NCI-H345 treated with DMSO at 0.1 percent for 48 hours (cell line): ENCODE measurements around the gene NCKIPSD.

Source experiments
- DNase-seq: peaks from one replicate; lab custom pipeline; 2025; ENCODE audit not compliant: unreplicated experiment; lab: John Stamatoyannopoulos, UW

The NCKIPSD gene

DNA sequence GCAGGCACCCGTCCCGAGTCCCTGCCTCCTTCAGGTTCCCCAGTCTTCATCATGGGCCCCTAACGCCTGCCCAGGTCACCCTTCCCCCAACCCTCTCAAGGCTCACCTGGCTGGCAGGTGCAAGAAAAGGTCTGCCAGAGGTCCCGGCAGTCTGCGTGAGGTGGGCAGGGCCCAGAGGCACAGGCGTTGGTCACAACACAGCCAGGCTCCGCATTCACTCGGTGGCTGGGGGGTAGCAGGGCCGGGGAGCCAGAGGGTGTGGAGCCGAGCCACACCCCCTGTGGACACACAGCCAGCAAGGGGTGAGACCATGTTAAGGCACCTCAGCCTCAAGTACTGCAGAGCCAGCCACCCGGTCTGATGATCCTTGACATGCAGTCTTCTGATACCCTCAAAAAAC lies 33.9 kb downstream of the NCKIPSD start:
- no peak for DNase-seq

DNA sequence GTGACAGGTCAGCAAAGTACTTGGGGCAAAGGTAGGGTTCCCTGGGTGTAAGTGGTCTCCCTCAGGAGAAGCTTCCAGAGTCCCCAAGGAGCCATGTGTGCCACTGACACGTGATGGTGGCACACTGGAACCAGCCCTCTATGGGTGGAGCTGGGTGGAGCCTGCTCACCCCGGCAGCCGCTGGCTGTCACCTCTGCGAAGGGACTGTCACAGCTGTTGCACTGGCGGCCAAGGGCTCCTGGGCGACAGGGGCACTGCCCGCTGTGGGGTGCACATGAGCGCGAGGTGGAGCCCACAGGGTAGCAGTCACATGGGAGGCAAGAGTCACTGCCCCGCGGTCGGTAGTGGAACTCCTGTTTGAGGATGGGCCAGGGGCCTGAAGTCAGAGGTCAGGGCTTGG lies 35.0 kb downstream of the NCKIPSD start:
- no peak for DNase-seq

DNA sequence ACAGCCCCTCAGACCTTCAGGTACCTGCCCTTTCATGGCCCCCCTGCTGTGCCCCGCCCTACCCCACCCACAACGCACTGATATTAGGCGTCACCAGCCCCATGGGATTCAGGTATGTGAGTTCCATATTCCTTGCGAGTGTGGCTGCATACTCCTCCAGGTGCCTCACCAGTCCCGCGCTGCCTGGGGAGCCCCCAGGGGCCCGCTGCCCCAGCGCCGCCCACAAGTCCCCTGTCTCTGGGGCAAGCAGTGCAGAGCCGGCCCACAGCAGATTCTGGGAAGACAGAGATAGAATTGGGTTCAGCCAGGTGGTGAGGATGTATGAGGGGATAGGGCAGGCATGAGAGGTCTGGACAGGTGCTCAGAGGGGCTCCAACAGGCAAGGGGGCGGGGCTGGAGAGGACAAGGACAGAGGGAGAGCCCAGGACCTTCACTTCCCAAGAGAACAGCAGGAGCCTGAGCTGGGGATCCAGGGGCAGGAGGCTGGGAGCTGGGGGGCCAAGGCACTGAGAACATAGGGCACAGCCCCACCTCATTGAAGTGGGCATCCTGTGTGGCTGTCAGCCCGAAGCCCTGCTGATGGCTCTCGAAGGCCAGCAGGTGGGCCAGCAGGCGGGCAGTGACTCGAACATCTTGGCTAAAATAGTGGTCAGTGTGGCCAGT lies 37.4 kb downstream of the NCKIPSD start:
- DNase-seq, result no peak

DNA sequence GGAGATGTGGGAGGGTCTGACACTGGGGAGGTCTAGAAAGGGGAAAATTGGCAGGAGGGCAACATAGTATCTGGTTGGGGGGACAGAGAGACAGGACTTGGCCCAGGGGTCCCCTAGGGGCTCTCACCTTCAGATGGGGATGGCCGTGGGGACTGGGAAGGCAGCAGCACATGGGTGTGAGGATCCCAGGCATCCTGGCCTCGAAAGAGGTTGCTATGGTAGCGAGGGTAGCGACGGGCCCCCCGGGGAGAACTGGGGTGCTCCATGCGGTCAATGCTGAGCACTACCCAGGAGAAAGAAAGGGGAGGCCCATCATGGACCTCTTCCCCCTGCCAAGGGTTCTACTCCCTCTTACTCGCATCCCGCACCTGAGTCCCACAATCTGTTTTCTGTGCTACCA lies 38.0 kb downstream of the NCKIPSD start:
- DNase-seq, result no peak

- DNase-seq, result no peak
Measured at GRCh38 chr3:48644898-48645760, 40.6 kb downstream of the NCKIPSD start.

- DNase-seq, result no peak
Measured at GRCh38 chr3:48642605-48643004, 43.1 kb downstream of the NCKIPSD start.

GRCh38 chr3:48641396-48641795 lies 44.3 kb downstream of the NCKIPSD start:
- DNase-seq, result no peak

DNA sequence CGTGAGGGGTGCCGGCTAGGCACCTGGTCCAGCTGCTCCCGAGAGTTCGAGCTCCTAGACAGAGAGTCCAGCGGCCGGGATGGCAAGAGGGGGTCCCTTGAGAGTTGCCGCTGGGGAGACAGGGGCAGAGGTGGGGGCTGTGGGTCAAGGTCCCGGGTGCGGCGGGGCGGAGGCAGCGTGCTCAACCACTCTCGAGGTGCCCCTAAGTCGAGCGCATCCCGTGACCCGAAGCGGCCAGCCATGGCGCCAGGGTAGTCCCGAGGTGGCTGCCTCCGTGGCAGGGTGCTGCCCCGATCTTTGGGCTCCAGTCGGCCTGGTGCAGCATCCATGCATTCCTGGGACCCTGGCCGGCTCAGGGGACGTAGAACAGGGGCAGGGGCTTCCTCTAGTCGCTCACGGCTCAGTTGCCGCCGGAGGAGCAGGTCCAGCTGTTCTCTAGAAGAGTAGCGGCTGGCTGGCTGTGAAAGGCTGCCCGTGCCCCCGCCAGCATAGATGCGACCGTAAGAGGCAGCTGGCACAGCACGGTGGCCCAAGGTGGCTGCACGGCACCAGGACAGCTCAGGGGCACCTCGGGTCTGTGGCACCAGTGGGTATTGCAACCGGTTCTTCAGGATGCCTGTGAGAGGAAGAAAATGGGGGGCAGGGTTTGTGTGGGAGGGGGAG lies 45.6 kb downstream of the NCKIPSD start:
- no peak for DNase-seq

DNA sequence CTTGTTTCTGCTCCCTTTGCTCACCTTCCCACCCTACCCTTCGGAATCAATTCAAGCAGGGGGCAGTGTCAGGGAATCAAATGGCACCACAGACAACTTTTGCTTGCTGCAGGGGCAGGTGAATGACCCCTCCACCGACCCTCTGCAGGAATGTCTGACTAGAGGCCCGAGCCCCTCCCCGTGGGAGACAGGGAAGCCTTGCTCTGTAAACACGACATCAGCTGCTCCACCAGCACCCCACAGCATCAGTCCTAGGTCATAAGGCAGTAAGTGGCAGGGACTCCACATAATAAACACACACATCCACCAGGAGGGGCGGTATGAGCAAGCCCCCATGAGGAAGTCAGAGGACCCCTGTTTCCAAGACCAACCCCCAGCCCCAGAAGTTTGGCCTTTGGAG lies 48.4 kb downstream of the NCKIPSD start:
- DNase-seq, result no peak

DNA sequence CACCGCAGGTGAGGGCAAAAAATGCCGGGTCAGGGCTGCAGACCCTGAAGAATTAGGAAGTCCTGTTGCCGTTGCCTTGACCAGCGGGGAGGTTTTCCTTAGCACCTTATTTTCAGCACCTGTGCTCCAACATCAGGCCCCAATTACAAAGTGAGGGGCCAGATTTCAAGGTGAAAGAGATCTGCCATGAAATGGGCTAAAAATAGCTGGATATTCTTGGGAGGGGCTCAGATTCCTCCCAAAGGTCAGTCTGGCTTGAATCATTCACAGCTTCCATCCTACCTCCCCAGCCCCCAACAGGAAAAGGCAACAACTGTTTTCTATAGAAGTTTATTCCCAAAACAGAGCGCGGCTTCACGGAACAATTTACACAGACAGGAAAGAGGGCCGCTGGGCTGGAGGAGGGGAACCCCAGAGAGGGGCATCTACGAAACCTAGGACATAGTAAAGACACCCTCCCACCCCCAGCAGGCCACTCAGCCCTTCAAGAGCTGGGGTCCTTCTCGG lies 49.5 kb downstream of the NCKIPSD start:
- DNase-seq, result no peak

DNA sequence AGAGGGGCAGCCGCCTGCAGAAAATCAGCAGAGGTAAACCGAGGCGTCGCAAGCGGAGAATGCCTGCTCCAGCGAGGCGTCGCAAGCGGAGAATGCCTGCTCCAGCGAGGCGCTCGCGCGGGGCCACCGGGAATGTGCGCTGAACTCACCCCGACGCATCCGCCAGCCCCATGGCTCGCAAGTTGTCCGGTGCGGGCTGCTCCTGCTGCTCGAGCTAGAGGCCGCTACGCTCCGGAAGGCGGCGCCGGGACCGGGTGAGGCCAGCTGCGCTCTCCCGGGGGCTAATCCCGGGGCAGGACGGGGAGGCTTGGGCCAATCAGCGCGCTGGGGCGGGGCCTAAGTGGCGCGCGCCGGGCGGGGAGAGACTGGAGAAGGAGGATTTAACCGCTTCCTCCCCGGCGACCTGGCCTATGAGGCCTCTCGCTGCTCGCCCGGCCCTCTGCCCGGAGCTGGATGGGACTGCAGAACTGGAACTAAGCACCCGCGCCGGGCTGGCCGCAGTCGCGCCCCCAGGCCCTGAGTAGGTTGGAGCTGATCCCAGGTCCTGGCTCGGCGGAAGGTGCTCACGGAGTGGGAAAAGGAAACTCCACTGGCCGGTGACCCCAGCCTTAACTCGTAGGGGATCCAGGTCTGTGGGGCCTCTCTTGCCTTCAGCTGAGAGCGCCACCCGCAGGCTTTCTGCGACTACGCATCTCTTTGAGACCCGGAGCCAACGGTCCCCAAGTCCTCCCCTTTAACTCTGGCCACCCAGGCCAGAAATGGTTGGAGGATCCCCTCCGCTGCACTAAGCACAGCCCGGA lies 50.3 kb downstream of the NCKIPSD start, which contains the start of gene SLC26A6:
Gene SLC26A6 (minus strand): TSS at position 240 of the 800 bp plus-strand sequence. CDS start 68 bp downstream, at position 172.
- peak; percentile 39 for DNase-seq

DNA sequence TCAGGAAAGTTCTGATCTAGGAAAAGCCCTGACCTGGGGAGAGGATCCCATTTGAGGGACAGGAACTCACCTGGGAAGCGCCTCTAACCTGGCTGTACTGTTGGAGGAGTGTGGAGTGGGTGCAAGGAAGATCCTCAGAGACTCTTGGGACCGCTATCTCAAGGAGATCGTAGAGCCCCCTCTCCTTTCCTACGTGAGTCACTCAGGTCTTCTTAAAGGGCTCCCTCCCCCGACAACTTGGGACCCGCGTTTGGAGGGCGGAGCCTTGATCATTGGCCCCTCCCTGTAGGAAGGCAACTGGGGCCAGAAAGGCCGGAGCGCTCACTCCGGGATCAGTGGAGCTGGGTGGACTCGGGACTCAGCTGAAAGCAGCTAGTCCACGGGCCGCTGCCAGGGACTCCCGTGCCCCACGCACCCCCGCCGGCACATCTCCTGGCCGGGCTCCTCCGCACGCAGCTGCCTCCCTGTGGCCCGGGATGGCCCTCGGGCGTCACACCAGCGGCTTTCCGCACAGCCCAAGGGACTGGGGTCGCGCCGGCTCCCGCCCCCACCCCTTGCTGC lies 51.0 kb downstream of the NCKIPSD start:
- DNase-seq, result peak; percentile 3

DNA sequence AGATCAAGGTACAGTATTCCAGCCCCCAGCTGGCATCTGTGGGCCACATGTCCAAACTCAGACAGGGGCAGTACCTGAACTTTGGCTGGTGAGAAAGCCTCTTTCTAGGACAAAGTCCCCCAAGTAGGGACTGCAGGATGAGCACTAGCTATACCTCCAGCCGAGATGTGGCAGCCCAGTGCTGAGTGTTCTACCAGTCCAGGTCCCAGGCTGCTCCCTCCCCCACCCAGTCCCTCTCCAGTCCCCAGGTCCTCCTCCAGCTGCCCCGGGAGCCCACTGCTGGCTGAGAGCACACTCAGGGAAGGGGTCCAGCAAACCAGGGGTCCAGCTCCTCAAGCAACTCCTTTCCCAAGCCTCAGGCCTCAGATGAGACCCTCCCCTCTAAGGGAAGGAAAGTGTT lies 52.0 kb downstream of the NCKIPSD start:
- no peak for DNase-seq

DNA sequence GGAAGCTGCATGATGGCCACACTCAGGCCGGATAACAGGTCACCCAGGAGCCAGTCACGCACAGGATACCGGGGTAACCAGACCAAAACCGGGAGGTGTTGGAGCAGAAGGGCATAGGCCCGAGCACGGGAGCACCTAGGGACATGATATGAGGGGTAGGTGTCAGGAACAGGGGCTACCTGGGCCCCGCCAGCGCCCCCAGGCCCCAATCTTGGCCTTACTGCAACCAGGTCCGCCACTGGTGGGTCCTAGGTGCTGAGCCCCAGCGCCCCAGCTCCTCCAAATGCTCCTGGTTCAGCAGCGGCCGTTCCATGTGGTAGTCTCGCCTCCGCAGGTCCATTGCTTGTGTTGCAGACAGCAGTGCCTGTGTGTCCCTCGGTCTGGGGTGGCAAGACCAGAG lies 52.5 kb downstream of the NCKIPSD start:
- DNase-seq, result no peak

GRCh38 chr3:48631516-48632448 lies 53.9 kb downstream of the NCKIPSD start:
- DNase-seq, result no peak

DNA sequence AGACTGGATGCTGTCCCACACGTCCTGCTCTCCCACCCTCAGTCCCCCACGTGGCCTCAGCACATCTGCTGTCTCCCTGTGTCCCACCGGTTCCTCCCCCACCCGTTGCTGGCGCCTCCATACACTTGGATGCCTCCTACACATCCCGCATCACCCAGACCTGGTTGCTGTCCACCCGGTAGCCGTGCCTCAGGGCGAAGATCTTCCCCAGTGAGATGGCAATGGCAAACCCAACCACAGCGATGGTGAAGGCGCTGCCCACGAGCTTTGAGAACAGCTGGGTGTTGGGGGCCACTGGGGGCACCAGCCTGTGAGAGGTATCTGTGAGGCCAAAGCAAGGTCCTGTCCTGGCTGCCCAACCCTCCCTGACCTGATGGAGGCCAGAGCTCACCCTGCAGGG lies 54.9 kb downstream of the NCKIPSD start:
- no peak for DNase-seq

- no peak for DNase-seq
Measured at GRCh38 chr3:48630407-48630806, 55.3 kb downstream of the NCKIPSD start.

GRCh38 chr3:48629894-48630293 lies 55.8 kb downstream of the NCKIPSD start:
- DNase-seq, result no peak

GRCh38 chr3:48628277-48629017 lies 57.3 kb downstream of the NCKIPSD start:
- DNase-seq, result no peak
